SHP77 treated with DMSO at 0.1 percent for 48 hours (cell line): ENCODE measurements around the gene SEMA3B.
A peak's percentile ranks its signal among the peaks of the same experiment; 100 is the strongest.
"Not testable (repeated sequence)": the region's sequence is repeated elsewhere in the genome, so short reads cannot be mapped to it uniquely, and the experiment has no call there.

Experiments
- DNase-seq: peaks from one replicate; lab custom pipeline; 2025; lab: John Stamatoyannopoulos, UW

Gene SEMA3B

DNA sequence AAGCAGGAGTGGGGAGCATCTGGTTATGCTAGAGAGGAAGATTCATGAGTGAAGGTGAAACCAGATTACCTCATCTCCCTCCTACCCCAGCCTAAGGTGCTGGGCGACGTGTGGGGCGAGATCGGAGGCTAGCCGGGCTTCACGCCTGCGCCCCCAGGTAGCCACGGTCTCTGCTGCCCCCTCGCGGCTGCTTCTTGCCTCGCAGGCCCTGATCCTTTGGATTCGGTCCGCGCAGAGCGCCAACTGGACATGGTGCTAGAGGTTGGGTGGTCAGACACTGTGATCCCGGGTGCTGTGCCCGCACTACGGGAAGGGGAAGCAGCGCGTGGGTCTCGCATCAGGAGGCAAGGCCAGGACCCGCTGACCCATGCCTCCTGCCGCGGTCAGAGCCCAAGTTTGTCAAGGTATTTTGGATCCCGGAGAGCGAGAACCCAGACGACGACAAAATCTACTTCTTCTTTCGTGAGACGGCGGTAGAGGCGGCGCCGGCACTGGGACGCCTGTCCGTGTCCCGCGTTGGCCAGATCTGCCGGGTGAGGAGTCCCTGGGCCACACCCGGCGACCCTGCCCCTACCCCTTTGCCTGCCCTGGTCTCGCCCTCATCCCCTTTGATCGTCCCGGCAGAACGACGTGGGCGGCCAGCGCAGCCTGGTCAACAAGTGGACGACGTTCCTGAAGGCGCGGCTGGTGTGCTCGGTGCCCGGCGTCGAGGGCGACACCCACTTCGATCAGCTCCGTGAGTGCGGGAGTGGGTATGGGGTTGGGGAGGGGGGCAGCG, 4.2 kb downstream of the SEMA3B start:
- peak; percentile 39 for DNase-seq

DNA sequence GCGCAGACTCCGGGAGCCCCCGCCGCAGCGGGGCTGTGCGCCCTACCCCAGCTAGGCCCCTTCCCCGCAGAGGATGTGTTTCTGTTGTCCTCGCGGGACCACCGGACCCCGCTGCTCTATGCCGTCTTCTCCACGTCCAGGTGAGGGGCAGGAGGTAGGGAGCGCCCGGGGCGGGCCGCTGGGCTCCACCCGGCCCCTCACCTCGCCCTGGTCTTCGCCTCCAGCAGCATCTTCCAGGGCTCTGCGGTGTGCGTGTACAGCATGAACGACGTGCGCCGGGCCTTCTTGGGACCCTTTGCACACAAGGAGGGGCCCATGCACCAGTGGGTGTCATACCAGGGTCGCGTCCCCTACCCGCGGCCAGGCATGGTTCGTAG, 4.7 kb downstream of the SEMA3B start:
- no peak for DNase-seq

DNA sequence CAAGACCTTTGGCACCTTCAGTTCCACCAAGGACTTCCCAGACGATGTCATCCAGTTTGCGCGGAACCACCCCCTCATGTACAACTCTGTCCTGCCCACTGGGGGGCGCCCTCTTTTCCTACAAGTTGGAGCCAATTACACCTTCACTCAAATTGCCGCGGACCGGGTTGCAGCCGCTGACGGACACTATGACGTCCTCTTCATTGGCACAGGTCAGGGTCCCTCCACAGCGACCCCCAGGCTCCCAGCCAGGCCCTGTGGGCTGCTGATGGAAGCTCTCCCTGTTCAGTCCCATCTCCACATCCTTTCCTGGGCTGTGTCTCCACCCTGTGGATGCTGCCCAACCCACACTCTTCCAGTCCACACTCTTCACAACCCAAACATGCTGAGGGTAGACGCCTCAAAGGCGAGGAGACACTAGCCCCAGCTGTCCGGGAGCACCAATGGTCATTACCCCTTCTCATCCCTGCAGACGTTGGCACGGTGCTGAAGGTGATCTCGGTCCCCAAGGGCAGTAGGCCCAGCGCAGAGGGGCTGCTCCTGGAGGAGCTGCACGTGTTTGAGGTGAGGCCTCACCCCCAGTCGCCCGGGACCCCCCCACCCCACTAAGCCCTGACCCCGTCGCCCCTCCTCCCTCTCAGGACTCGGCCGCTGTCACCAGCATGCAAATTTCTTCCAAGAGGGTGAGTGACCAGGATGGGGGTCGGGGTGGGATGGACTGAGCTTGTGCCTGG, 5.6 kb downstream of the SEMA3B start:
- peak; percentile 31 for DNase-seq

DNA sequence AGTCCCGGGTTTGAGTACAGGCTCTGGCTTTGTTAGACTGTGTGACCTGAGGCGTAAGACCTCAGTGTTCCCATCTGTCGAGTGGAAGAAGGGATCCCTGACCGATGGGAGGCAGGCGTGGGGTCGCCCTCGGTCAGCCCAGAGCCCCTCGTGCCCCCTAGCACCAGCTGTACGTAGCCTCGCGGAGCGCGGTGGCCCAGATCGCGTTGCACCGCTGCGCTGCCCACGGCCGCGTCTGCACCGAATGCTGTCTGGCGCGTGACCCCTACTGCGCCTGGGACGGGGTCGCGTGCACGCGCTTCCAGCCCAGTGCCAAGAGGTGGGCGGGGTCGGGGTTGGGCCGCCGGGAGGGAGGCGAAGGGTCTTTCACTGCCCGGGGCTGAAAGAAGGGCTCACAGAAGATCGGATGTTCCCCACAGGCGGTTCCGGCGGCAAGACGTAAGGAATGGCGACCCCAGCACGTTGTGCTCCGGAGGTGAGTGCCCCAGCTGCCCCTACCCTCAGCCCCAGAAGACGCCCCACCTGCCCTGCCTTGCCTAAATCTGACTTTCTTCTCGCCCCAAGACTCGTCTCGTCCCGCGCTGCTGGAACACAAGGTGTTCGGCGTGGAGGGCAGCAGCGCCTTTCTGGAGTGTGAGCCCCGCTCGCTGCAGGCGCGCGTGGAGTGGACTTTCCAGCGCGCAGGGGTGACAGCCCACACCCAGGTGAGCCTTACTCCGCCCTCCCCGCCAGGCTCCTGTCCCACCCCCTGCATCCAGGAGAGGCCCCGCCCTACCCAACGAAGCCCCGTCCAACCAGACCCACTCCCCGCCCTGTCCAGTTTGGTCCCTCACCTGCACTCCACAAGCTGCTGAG, 6.4 kb downstream of the SEMA3B start:
- DNase-seq, result no peak

DNA sequence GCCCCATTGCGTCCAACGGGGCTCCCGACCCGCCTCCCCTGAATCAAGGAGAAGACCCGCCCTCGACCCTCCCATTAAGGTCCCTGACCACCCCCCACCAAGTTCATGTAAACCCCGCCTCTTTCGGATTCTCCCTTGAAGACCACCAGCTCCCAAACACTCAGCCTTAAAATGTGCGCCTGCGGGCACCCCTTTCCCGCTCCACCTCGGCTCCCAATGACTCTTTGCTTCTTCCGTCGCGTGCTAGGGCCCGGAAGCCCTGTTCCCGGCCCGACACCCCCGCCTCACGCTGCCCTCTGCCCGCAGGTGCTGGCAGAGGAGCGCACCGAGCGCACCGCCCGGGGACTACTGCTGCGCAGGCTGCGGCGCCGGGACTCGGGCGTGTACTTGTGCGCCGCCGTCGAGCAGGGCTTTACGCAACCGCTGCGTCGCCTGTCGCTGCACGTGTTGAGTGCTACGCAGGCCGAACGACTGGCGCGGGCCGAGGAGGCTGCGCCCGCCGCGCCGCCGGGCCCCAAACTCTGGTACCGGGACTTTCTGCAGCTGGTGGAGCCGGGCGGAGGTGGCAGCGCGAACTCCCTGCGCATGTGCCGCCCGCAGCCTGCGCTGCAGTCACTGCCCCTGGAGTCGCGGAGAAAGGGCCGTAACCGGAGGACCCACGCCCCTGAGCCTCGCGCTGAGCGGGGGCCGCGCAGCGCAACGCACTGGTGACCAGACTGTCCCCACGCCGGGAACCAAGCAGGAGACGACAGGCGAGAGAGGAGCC, 7.2 kb downstream of the SEMA3B start:
- DNase-seq, result no peak

DNA sequence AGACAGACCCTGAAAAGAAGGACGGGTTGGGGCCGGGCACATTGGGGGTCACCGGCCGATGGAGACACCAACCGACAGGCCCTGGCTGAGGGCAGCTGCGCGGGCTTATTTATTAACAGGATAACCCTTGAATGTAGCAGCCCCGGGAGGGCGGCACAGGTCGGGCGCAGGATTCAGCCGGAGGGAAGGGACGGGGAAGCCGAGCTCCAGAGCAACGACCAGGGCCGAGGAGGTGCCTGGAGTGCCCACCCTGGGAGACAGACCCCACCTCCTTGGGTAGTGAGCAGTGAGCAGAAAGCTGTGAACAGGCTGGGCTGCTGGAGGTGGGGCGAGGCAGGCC, 7.8 kb downstream of the SEMA3B start:
- no peak for DNase-seq

DNA sequence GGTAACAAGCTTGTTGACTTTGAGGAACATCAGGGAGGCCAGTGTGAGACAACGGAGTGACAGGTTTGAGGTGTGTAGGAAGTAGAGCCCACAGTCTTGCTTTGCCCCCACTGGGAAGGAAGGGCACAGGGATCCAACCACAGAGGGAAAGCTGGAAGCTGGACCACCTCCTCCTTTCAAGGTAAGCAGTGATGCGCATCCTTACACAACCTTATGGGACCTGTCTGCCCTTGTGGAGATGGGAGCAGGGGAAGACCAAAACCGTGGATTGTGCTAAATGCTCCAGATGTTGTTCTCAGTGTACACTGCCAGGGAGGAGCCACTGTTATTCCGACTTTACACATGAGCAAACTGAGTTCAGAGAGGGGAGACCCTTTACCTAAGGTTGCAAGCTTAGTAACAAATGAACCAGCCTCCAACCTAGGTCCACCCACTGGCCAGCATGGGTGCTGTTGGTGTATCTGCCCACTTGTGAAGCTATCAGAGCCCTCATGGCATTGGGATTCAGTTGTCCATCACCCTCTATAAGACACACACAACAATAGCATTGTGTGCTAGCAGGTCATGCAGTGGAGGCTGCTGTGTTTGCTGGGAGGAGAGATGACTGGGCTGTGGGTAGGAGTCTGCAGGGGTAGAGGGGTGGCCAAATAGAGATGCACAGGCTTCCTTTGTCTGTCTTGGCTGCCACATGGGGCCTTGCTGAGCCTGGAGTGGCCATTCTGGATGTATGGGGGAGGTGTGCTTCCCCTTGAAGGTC, 9.4 kb downstream of the SEMA3B start:
- DNase-seq, result no peak

DNA sequence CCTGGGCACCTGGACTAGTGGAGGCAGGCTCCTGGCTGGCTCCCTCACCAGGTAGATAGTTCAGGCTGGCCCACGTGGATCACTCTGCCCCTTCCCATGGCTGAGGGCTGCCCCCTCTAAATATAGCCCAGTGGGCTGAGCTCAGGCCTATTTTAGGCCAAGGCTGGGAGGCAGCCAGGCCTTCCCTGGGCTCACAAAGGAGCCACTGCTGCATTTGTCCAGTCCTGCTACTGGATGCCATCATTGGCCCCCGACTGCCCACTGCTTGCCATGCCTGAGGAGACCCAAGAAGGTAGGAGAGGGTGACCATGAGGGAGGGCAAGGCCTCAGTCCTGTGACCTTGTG, 9.9 kb downstream of the SEMA3B start, which contains the start of gene LSMEM2:
TSS of gene LSMEM2 (plus strand) at position 208 of the 345 bp plus-strand sequence. CDS start at position 235, 27 bp downstream.
- DNase-seq, result no peak

DNA sequence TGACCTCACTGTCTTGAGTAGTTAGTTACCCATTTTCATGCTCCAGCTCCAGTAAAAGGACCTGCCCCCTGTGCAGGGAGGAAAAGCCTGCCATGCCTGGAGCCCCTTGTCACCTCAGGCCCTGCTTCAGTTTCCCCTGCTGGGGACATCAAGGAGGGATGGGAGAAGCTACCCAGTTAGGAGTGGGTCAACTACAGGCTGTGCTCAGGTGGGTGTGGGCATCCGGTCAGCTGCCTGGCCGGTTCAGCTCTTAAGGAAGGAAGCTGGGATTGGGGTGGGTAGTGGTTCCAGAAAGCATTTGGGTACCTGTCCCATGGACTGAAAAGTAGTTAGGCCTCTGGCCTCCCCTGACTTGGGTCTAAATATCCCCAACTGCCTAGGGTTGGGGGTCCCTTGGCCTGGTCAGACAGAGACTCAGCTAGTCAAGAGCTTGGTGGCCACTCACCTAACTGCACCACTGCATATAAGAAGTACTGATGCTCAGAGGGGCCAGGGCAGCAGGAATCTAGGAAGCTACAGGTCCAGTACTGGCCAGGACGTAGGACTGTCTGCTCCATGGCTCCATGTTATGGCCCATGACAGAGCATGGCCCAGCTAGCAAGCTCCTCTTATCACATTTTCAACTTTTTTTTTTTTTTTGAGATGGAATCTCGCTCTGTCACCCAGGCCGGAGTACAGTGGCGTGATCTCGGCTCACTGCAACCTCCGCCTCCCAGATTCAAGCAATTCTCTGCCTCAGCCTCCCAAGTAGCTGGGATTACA, 10.5 kb downstream of the SEMA3B start:
- no peak for DNase-seq

DNA sequence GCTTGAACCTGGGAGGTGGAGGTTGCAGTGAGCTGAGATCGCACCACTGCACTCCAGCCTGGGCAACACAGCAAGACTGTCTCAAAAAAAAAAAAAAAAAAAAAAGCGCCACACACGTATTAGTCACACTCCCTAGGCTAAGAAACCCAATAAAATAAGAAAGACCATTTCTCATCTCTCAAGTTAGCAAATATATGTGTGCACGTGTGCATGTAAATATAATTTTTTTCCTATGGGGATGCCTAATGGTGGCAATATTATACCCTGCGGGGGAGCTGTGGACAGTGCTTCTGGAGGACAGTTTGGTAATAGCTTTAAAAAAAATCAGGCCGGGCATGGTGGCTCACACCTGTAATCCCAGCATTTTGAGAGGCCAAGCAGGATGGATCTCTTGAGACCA, 15.2 kb downstream of the SEMA3B start:
- not testable (repeated sequence) for DNase-seq

DNA sequence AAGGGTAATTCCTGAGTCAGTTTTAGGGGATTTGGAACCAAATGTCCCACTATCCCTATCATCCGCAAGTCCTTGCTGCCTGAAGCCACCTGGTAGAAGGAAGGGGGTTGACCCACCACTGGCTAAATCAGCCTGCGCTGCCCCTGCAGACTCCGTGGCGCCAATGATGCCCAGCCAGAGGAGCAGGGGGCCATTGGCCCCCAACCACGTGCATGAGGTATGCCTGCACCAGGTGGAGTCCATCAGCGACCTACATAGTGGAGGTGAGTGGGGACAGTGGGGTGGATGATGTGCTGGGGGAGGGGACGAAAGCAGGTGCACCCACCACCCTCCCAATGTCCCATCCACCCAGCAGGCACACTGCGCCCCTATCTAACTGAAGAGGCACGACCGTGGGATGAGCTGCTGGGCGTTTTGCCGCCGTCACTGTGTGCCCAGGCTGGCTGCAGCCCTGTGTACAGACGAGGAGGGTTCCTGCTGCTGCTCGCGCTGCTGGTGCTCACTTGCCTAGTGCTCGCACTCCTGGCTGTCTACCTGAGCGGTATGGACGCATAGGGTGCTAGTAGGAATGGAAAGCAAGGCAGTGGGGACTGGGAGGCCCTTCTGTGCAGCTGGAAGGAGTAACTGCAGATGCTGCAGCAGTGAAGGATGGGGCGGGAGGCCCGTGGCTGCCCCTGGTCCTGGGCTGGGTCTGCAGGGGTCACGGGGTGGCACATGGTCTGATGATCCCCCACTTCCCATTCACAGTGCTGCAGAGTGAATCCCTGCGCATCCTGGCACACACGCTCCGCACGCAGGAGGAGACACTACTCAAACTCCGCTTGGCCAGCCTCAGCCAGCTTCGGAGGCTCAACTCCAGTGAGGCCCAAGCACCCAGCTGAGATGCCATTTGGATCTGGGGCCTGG, 17.6 kb downstream of the SEMA3B start:
- no peak for DNase-seq

DNA sequence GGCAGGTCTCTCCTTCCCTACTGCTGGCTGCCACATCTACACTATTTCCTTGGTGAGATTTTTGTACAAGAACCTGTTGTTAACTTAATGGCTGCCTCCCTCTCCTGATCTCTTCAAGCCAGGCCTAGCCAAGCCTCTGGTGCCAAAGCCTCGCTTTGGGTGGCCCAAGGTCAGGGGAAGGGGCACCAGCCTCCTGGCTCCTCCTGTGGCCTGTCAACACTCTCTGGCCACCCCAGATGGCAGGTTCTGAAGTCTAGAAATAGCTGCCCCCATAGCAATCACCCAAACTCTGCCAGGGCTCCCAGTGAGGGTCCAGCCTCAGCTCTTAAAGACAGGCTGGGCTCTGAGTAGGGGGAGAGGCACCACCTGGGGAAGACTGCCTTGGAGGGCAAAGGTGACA, 18.3 kb downstream of the SEMA3B start:
- DNase-seq, result no peak

DNA sequence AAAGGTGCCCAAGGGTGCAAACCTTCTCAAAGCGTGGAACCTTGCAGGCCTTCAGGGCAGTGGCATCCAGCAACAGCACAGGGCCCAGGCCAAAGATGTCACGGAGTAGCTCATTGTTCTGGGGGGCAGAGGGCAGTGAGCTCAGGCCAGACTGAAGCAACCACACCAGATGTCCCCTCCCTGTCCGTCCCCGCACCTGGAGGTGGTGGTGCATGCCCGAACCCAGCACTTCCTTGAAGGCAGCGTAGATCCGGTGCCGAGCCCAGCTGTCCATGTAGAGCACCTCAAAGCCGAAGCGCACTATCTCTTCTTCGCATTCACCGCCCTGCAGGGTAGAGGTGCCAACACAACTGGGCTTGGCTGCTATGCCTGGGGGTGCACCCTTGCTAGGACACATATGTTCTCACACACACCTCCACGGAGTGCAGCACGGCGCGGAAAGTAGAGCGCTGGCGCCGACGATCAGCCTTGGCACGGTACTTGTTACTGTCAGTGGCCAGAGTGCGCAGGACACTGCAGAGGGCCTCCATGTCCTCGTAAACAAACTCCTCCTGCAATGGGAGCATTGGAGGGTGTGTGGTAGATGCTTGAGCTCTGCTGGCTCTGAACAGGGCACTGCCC, 19.6 kb downstream of the SEMA3B start:
- DNase-seq, result no peak

DNA sequence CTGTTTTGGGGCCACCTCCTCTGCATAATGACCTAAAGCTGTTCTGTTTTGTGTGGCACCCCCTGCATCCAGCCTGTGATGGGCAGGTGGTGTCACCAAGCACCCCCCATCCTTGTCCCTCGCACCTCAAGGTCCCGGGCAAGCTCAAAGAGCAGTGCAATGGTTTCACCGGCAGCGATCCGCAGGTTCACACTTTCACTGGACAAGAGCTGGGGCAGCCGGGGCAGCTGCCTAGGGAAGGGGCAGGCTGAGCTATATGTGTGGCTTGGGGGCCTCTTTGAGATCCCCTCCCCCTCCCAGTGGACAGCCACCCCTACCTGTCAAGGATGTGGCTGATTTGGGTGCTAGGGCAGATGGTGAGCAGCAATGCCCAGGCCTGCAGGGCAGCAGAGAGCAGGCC, 20.2 kb downstream of the SEMA3B start:
- no peak for DNase-seq

DNA sequence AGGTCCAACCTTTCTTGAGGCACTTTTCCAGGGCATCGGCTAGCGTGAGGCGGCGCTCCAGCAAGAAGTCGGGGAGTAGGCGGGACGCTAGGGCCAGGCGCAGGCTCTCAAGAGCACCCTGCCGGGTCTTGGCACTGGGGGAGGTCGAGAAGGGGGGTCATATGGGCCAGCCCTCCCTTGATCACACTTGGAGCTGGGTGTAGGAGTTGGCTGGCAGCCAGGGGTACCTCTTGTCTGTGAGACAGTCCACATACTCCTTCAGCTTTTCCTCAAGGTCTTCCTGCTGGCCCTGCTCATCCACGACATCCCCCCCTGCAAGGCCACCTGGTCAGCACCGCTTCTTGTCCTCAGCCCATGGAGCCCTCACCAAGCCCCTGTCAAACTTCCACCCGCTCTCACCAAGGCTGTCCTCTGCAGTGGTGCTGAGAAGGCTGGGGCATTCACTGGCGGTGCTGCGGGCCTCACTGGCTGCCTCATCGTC, 21.3 kb downstream of the SEMA3B start:
- DNase-seq, result no peak

DNA sequence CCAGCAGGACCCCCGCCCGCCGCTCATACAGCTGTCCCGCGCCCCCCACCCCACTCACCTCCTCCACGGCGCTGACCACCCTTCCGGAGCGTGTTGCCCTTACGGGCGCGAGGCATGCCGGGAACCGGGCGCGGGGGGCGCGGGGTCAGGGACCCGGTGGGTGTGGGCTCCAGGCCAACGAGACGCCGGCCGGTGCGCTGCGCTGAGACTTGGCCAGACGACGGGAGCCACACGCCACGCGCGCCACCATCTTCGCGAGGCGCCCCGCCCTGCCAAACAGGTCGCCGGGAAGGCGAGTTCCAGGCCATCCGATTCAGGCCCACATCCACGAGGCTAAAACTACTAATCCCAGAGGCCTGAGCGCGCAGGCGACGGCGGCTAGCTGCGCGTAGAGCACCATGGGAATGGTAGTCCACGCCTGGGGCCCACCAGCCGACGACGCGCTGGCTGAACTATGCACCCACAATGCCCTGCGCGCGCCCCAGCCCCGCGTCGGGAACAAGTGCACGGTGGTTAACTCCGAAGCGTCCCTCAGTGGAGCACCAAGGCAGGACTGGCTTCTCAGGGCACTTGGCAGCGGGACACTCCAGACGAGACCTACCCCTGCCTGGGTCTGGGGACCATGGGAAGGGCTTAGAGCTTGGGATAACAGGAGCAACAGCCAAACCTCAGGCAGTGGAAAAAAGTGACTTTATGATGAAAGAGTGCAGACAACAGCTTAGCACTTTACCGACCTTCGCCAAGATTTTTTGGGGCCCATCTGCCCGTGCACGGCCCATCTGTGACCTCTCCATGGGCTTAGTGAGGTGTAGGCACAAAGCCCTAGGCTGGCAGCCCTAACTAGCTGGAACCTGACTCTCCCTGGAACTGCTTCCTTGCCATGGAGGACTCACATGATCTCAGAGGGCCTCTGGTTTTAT, 23.5 kb downstream of the SEMA3B start, which contains the start of gene IFRD2:
TSS of gene IFRD2 (minus strand) at position 271 of the 920 bp plus-strand sequence. CDS start at position 116, 155 bp downstream.
- DNase-seq, result peak; percentile 90

DNA sequence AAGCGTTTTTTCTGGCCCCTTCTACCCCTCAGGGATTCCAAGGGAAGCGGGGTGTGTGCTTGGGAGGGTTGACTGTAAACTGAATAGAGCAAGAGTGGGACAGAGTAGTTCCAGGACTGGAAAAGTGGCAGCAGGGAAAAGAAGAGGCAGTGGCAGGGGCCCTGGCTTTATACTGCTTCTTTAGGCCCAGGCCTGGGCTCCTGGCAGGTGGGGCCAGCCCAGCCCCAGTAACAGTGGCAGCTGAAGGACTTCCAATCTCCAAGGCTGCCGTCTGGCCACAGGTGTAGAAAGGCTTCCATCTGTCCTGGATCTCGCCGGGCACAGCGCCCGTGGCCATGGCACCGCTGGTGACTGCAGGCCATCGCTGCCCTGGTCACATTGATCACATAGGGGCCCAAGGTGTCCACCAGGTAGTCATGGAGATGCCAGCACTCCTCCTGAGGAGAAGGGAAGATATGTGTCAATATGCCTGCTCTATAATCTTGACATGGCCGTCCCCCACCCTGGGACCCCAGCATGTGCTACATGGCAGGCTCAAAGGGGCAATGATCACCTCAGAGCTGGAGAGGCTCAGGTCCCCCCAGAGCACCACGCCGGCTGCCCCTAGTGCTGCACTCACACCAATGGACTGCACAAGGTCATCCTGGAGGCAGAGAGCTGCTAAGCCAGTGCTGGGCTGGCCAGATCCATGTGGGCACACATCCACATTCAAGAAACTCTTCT, 24.3 kb downstream of the SEMA3B start:
- DNase-seq, result no peak
